Esophagus muscularis mucosa (tissue), 4 donors: ENCODE data around the gene UBE2L3. TPM values are rescaled to one million over a fixed set of nuclear protein-coding genes. Genes with fewer than 3 reads are reported as not detected.
"Not testable (repeated sequence)": the region's sequence is repeated elsewhere in the genome, so short reads cannot be mapped to it uniquely, and the experiment has no call there.

Experiments used
- DNase-seq: peaks from one replicate; pipeline ENCODE4 v3.0.0-alpha.2; 2017; ENCODE audit errors: extremely low spot score
- H3K27ac ChIP-seq, 4 donors: fragments of 200-600 bp; sonication (generic); replicated peaks in 1 of 4; 1 replicate in 3 of 4; 2 replicates in 1 of 4; pipeline ENCODE4 v1.5.1; 2016 to 2019; ENCODE audit warnings: mild to moderate bottlenecking in 1 of 4
- H3K27me3 ChIP-seq, 4 donors: fragments of 200-600 bp; sonication (generic); one replicate each; pipeline versions ENCODE4 v1.5.1 to v1.6.0; 2016 to 2019
- H3K36me3 ChIP-seq, 4 donors: fragments of 200-600 bp; sonication (generic); one replicate each; pipeline ENCODE4 v1.5.1; 2016 to 2019
- H3K4me1 ChIP-seq, 4 donors: fragments of 200-600 bp; sonication (generic); one replicate each; pipeline ENCODE4 v1.5.1; 2016 to 2019
- H3K4me3 ChIP-seq, 4 donors: fragments of 200-600 bp; sonication (generic); 1 replicate in 2 of 4; 2 replicates in 2 of 4; pipeline ENCODE4 v1.5.1; 2016 to 2019; ENCODE audit warnings: mild to moderate bottlenecking in 4 of 4, moderate library complexity in 1 of 4
- H3K9me3 ChIP-seq, 4 donors: fragments of 200-600 bp; sonication (generic); 1 replicate in 3 of 4; 2 replicates in 1 of 4; pipeline ENCODE4 v1.5.1; 2016 to 2019
- EP300 ChIP-seq: sonication (generic); formaldehyde crosslinking; IDR thresholded peaks from one replicate; pipeline ENCODE4 v1.6.1; 2017; ENCODE audit warnings: antibody characterized with exemption
- POLR2A ChIP-seq: fragments of 450-650 bp; IDR thresholded peaks from one replicate; pipeline ENCODE4 v1.6.1; 2017; ENCODE audit warnings: antibody characterized with exemption, moderate library complexity, mild to moderate bottlenecking, low read depth
- POLR2AphosphoS5 ChIP-seq, 2 donors: sonication (generic); formaldehyde crosslinking; IDR thresholded peaks; one replicate each; pipeline ENCODE4 v1.6.1; 2017; ENCODE audit warnings: antibody characterized with exemption in 2 of 2
- WGBS: methylation state at CpG from one replicate; pipeline ENCODE4 v1.1.5; 2018; 5-methylcytosine and 5-hydroxymethylcytosine counted together
- intact Hi-C: fragments of 100-400 bp; cut with DNase I; formaldehyde crosslinking; loops from one replicate; pipeline ENCODE4 v1.15.1; 2023
- total RNA-seq, 4 donors: library from RNA; depleted of rRNA; stranded (reverse); fragments of >200 nt; gene quantifications; one replicate each; pipeline versions ENCODE4 v1.1.0 to v1.2.1, GENCODE V29; 2016
- TF ChIP-seq, protein P1 (sequence below), 3 experiments: fragments of 200-600 bp in 2 of 3; fragments of 450-650 bp in 1 of 3; sonication (generic) in 2 of 3; IDR thresholded peaks; one replicate each; pipeline ENCODE4 v1.5.1; 2017 to 2019; ENCODE audit warnings: antibody characterized with exemption in 3 of 3, mild to moderate bottlenecking in 2 of 3, moderate library complexity in 1 of 3

The UBE2L3 gene
- total RNA-seq, 4 donors from 2014 or later = 47.3 to 84.7 (median 65.2) TPM

DNA sequence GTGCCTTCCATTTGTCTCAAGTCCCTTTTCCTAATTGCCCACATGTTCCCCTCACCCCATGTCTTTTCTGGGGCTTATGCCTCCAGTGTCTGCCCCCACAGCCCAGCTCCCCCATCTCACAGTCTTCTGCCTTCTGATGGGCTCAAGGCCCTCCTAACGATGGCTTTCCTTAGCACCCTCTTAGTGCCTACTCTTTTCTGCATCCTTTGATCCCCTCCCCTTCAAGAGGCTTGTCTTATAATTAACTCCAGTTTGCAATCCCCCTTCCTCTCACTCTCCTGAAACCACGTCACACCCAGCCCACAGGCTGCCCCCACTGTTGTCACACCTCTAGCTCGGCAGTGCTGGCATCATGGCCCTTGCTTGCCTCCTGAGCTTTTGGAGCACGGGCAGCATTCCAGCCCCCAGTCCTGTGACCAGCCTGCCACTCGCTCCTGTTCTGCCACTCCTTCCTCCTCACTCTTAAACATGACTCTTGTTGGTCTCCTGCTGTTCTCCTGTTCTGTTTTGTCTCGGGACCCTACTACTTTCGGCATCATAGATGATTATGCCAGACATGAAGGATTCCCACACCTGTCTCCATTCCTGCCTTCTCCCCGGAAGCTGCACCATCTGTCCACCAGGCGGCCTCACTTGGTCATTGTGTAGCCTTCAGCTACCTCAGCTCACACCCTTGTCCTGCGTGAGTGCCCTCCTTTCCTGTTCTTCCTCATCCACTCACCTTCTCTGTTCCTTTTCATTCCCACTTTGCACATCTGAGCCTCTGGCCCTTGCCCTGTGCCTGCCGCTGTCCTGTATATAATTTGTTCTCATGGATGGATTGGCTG, 26.1 kb downstream of the UBE2L3 start:
- intact Hi-C loops = no loop called here
- Histone ChIP-seq H3K4me1 (peaks cover 46 to 68% (median 62%) of the 10 kb centered on the region in 4 donors), H3K36me3 (peaks cover 11 to 52% (median 49%) of the 10 kb centered on the region in 4 donors), H3K4me3 (no peak overlapping the region), H3K9me3 (no peaks in the 10 kb centered on the region), H3K27me3 (no peaks in the 10 kb centered on the region), H3K27ac (no peak overlapping the region)
- WGBS = 80% methylated on average over 11 of the region's 11 CpGs
- TF ChIP-seq POLR2A = no peak
- TF ChIP-seq, protein P1, sequence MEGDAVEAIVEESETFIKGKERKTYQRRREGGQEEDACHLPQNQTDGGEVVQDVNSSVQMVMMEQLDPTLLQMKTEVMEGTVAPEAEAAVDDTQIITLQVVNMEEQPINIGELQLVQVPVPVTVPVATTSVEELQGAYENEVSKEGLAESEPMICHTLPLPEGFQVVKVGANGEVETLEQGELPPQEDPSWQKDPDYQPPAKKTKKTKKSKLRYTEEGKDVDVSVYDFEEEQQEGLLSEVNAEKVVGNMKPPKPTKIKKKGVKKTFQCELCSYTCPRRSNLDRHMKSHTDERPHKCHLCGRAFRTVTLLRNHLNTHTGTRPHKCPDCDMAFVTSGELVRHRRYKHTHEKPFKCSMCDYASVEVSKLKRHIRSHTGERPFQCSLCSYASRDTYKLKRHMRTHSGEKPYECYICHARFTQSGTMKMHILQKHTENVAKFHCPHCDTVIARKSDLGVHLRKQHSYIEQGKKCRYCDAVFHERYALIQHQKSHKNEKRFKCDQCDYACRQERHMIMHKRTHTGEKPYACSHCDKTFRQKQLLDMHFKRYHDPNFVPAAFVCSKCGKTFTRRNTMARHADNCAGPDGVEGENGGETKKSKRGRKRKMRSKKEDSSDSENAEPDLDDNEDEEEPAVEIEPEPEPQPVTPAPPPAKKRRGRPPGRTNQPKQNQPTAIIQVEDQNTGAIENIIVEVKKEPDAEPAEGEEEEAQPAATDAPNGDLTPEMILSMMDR (IDR thresholded peaks at IDR 0.05) = peak in 1 of 3 experiments; percentile 16
- no peak for DNase-seq

DNA sequence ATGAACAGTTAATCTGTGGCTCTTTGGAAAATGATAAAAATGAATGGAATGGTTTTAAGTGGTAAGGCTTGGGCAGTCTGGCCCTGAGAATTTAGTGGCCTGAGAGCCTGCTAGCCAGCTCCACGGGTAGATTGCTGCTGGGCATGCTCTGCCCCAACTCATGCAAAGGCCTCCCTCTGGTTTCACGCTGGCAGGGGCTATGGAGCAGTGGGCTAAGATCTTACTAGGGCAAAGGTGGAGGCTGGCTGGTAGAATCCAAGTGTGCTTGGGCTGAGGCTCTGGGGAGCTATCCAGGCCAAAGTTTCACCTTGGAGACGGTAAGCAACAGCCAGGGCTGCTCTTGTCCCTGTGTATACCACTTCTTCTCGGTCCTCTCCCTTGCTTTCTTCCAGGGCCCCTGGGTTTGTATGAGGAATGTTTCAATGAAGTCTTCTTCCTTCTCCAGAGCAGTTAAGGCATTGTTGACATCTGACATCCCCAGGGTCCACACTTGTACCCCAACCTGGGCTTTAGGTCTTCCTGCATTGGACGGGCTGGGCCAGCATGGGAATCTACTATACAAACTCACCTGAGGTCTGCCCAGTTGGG, 27.4 kb downstream of the UBE2L3 start:
- intact Hi-C loops = no loop called here
- peaks cover 11 to 52% (median 51%) of the 10 kb centered on the region in 4 donors for H3K36me3 ChIP-seq
- H3K4me3 ChIP-seq = no peak overlapping the region

DNA sequence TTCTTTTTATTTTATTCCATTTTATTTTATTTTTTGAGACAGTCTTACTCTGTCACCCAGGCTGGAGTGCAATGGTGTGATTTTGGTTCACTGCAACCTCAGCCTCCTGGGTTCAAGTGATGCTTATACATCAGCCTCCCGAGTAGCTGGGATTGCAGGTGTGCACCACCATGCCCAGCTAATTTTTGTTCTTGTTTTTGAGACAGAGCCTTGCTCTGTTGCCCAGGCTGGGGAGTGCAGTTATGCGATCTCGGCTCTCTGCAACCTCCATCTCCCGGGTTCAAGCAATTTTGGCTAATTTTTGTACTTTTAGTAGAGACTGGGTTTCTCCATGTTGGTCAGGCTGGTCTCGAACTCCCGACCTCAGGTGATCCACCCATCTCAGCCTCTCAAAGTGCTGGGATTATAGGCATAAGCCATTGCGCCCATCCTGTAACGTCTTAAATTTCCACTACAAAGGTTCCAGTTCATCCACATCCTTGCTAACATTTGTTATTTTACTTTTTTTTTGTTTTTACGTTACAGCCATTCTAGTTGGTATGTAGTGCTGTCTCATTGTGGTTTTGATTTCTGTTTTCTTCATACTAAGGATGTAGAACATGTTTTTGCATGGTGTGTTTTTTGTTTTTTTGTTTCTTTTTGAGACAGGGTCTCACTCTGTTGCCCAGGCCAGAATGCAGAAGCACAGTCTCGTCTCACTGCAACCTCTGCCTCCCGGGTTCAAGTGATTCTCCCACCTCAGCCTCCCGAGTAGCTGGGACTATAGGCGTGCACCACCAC, 29.0 kb downstream of the UBE2L3 start:
- 93% methylated on average over 13 of the region's 13 CpGs for WGBS
- Histone ChIP-seq H3K4me1 (peaks cover 27 to 49% (median 35%) of the 10 kb centered on the region in 4 donors), H3K36me3 (peaks cover 11 to 52% (median 51%) of the 10 kb centered on the region in 4 donors)
- H3K4me3 ChIP-seq, H3K27me3 ChIP-seq, H3K27ac ChIP-seq, H3K9me3 ChIP-seq, DNase-seq, intact Hi-C loops: not testable (repeated sequence)

More for the DNA sequence above, 27.4 kb downstream of the UBE2L3 start:
- Histone ChIP-seq H3K9me3 (no peaks in the 10 kb centered on the region), H3K27ac (no peak overlapping the region), H3K4me1 (peaks cover 43 to 65% (median 50%) of the 10 kb centered on the region in 4 donors), H3K27me3 (no peaks in the 10 kb centered on the region)
- 70% methylated on average over 5 of the region's 5 CpGs for WGBS
- TF ChIP-seq, protein P1 (IDR thresholded peaks at IDR 0.05) = no peak
- no peak for TF ChIP-seq EP300
- no peak for TF ChIP-seq POLR2A
- no peak for TF ChIP-seq POLR2AphosphoS5 (IDR thresholded peaks at IDR 0.05)
- no peak for DNase-seq

DNA sequence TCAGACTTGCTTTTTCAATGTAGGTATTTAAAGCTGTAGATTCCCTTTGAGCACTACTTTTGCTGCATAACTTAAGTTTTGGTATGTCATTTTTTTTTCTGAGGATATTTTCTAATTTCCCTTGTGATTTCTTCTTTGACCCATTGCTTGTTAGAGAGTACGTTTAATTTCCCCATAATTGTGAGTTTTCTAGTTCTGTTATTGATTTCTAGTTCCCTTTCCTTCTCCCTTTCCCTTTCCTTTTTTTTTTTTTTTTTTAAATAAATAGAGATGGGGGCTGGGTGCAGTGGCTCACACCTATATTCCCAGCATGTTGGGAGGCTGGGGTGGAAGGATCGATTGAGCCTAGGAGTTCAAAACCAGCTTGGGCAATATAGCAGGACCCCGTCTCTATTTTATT, 30.8 kb downstream of the UBE2L3 start:
- Histone ChIP-seq H3K27me3 (no peaks in the 10 kb centered on the region), H3K4me1 (peaks cover 17 to 34% (median 18%) of the 10 kb centered on the region in 4 donors), H3K4me3 (no peak overlapping the region), H3K9me3 (no peaks in the 10 kb centered on the region), H3K36me3 (peaks cover 6 to 45% (median 41%) of the 10 kb centered on the region in 4 donors), H3K27ac (no peak overlapping the region)
- WGBS = 82% methylated on average over 3 of the region's 3 CpGs
- no peak for TF ChIP-seq POLR2AphosphoS5 (IDR thresholded peaks at IDR 0.05)
- TF ChIP-seq, protein P1 (IDR thresholded peaks at IDR 0.05) = no peak
- no peak for TF ChIP-seq EP300
- no peak for TF ChIP-seq POLR2A
- DNase-seq = no peak
- intact Hi-C loops = no loop called here
